SU-DHL-6 (cell line): ENCODE data around the gene NFE2L1.

Experiments used
- CTCF ChIP-seq: fragments of 200-600 bp; sonication (generic); IDR thresholded peaks from one replicate; pipeline ENCODE4 v1.5.1; 2017; ENCODE audit warnings: antibody characterized with exemption, mild to moderate bottlenecking, low read length, moderate library complexity; ENCODE audit not compliant: insufficient read depth, poor library complexity, severe bottlenecking
- EZH2phosphoT487 ChIP-seq: fragments of 200-600 bp; sonication (generic), shearing (Covaris generic); conservative IDR thresholded peaks from 2 replicates; pipeline ENCODE4 v1.6.1; 2018; ENCODE audit warnings: mild to moderate bottlenecking, antibody characterized with exemption, low read length, moderate library complexity, mixed read lengths

- TF ChIP-seq EZH2phosphoT487 (no peak), CTCF (no peak)
These were observed 1.9 kb upstream of the NFE2L1 start for GRCh38 chr17:48046296-48046695.
